Mucosa of descending colon (tissue), 3 donors: ENCODE results near the gene PRKCE. TPM values are rescaled to one million over a fixed set of nuclear protein-coding genes. Genes with fewer than 3 reads are reported as not detected.

Experiments used
- ATAC-seq: fragments of 200-7000 bp; cut with Tn5 transposase; one replicate; pipeline ENCODE4 v1.9.1; 2020; ENCODE audit warnings: mild to moderate bottlenecking, moderate library complexity
- DNase-seq, 3 donors: peaks; one replicate each; pipeline ENCODE4 v3.0.0-alpha.2; 2020
- H3K36me3 ChIP-seq: fragments of 200-600 bp; one replicate; pipeline ENCODE4 v1.8.0; 2021; ENCODE audit warnings: low read depth, mild to moderate bottlenecking
- H3K4me1 ChIP-seq: fragments of 200-600 bp; one replicate; pipeline ENCODE4 v1.8.0; 2021; ENCODE audit warnings: low read depth, mild to moderate bottlenecking
- H3K4me3 ChIP-seq: fragments of 200-600 bp; one replicate; pipeline ENCODE4 v1.8.0; 2021; ENCODE audit warnings: mild to moderate bottlenecking
- H3K9me3 ChIP-seq: fragments of 200-600 bp; one replicate; pipeline ENCODE4 v1.8.0; 2021; ENCODE audit warnings: mild to moderate bottlenecking
- CTCF ChIP-seq: fragments of 200-600 bp; IDR thresholded peaks from one replicate; pipeline ENCODE4 v1.8.0; 2022; ENCODE audit warnings: antibody characterized with exemption, mild to moderate bottlenecking
- intact Hi-C, 2 donors: fragments of 100-400 bp; cut with DNase I in 1 of 2; cut with micrococcal nuclease in 1 of 2; formaldehyde crosslinking; loops; one replicate each; pipeline versions ENCODE4 v1.11.0 to v1.11.1; 2022; cut with DNase I, micrococcal nuclease
- total RNA-seq, 3 donors: library from RNA; stranded (reverse); fragmentation: NEBNext Ultra II Directional in 2 of 3; extraction: Animal tissue kit (Norgen Biotek cat#: 25700) in 2 of 3; gene quantifications; one replicate each; pipeline versions ENCODE4 v1.2.1 to v1.2.4, GENCODE V29; 2021 to 2023
- donor health status: DM: no; HTN: no; CAD: no; lungs with moderate emphysema.
- donor health status: DM: no; HTN: no; CAD: no.
- donor health status: DM: no; HTN: yes; CAD: no.

The PRKCE gene
- total RNA-seq, 3 donors from 2014 or later: 24.5 to 52.0 (median 32.7) TPM

DNA sequence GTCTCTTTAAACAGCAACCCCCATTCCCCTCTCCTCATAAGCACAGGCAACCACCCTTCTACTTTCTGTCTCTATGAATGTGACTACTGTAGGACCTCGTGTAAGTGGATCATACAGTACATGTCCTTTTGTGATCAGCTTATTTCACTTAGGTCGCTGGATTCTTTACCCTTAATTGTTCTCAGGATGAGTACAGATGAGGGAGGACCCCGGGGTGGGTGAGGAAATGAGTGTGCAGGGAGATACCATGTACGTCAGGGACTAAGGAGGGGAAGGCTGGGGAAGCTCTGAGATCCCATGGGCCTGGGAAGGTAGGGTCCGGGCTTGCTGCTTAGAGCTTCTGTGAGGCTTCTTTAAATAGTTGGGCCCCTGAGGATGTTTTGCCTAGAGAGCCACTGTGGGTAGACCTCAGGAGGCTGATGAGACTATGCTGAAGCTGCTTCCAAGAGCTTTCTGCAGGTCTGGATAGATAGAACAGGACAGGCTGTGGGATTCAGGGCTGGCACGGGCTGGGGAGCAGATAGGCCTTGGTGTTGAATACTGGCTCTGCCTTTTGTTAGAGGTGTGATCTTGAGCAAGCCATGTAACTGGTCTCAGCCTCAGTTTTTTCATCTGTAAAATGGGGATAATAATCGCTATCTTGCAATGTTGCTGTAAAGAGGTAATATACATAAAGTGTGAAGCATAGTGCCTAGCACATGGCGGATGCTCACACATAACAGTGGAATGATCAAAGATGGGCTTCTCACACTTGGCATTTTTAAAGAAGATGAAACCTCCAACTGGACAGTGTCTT is 155.3 kb downstream of the PRKCE start:
- TF ChIP-seq CTCF: no peak
- no peak for DNase-seq
- no peaks in the 10 kb centered on the region for H3K4me1 ChIP-seq

GRCh38 chr2:45808294-45808800 is 156.9 kb downstream of the PRKCE start:
- intact Hi-C loops: no loop called here
- H3K4me3 ChIP-seq: no peak overlapping the region
- ATAC-seq (no peak), DNase-seq (no peak)
- no peak for TF ChIP-seq CTCF
- no peaks in the 10 kb centered on the region for H3K4me1 ChIP-seq
- no peaks in the 10 kb centered on the region for H3K9me3 ChIP-seq
- H3K36me3 ChIP-seq: no peaks in the 10 kb centered on the region

More for the DNA sequence above, 155.3 kb downstream of the PRKCE start:
- Histone ChIP-seq H3K36me3 (no peaks in the 10 kb centered on the region), H3K4me3 (no peak overlapping the region), H3K9me3 (no peaks in the 10 kb centered on the region)
- ATAC-seq: no peak
- intact Hi-C loops: no loop called here

GRCh38 chr2:45809205-45809604 is 157.7 kb downstream of the PRKCE start:
- intact Hi-C loops: no loop called here
- H3K4me3 ChIP-seq: no peak overlapping the region
- no peak for TF ChIP-seq CTCF
- H3K36me3 ChIP-seq: no peaks in the 10 kb centered on the region
- ATAC-seq (no peak), DNase-seq (no peak)
- H3K4me1 ChIP-seq: no peaks in the 10 kb centered on the region
- H3K9me3 ChIP-seq: no peaks in the 10 kb centered on the region

- no peak for TF ChIP-seq CTCF
- ATAC-seq (no peak), DNase-seq (no peak)
- intact Hi-C loops: no loop called here
- H3K4me3 ChIP-seq: no peak overlapping the region
- no peaks in the 10 kb centered on the region for H3K9me3 ChIP-seq
- no peaks in the 10 kb centered on the region for H3K36me3 ChIP-seq
- H3K4me1 ChIP-seq: no peaks in the 10 kb centered on the region
Measured at GRCh38 chr2:45812011-45812500, 160.6 kb downstream of the PRKCE start.

DNA sequence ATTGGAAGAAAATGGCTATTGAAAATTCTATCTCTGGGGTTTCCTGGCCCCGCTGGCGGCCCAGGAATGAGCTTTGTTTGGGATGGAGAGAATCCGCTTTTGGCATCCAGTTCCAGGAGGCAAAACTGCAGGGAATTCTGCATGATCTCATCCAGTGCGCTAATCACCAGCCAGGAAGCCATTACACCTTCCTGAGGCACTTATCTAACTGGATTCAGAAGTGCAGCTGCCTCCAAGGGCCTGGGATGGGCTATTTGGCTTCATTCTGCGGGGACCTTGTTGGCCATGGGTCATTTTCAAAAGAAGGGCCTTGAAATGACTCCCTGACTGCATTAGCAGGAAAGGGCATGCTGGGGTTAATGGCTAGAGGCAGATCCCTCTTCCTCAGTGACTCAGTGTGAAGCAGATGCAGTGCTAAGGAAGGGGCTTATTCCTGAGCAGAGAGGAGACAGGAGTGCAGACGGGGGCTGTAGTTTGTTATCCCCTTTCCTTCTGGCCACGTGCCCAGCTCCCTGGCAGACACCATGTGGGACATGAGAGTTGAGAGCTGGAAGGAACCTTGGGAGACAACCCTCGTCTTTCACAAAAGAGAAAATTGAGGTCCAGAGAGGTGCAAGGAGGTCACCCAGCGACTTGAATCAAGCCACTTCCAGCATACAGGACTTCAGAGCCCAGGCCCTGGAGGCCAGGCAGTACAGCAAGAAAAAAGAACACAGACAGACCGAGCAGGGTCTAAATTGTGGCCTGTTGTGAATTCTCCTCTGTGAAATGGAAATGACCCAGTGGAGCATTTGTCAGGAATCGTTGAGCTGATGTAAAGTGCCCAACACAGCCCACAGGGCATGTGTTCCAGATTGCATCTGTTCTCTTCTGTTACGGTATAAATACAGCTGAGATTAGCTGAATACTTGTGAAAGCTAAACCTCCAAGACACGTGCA is 161.8 kb downstream of the PRKCE start:
- Histone ChIP-seq H3K36me3 (no peaks in the 10 kb centered on the region), H3K4me1 (no peaks in the 10 kb centered on the region), H3K4me3 (no peak overlapping the region), H3K9me3 (no peaks in the 10 kb centered on the region)
- ATAC-seq (no peak), DNase-seq (no peak)
- intact Hi-C loops: no loop called here
- no peak for TF ChIP-seq CTCF
